Skin of body (tissue), 1 donor: ENCODE data around the gene NDUFA3. TPM values are rescaled to one million over a fixed set of nuclear protein-coding genes. Genes with fewer than 3 reads are reported as not detected.

ENCODE experiments used
- total RNA-seq: library from RNA; depleted of rRNA; stranded (reverse); fragments of >200 nt; gene quantifications from one replicate; pipeline ENCODE4 v1.2.3, GENCODE V29; 2014

Gene NDUFA3
- total RNA-seq, 1 donor from 2014 or later: 6.8 TPM

Other genes starting within 250 kb of the NDUFA3 start
- 16.1 TPM for gene MYADM, start 235.0 kb upstream of the NDUFA3 start, total RNA-seq
- 0.20 TPM for gene PRKCG, start 220.7 kb upstream of the NDUFA3 start, total RNA-seq
- not detected for gene CACNG7, start 193.6 kb upstream of the NDUFA3 start, total RNA-seq
- under 0.01 TPM for gene CACNG8, start 139.9 kb upstream of the NDUFA3 start, total RNA-seq
- 0.79 TPM for gene CACNG6, start 111.2 kb upstream of the NDUFA3 start, total RNA-seq
- 1.7 TPM for gene VSTM1, start 39.0 kb upstream of the NDUFA3 start, total RNA-seq
- 0.20 TPM for gene TARM1, start 21.5 kb upstream of the NDUFA3 start, total RNA-seq
- gene OSCAR, start 2.1 kb upstream of the NDUFA3 start, total RNA-seq: 1.4 TPM
- gene TFPT, start 12.8 kb downstream of the NDUFA3 start, total RNA-seq: 5.4 TPM
- gene PRPF31, start 12.9 kb downstream of the NDUFA3 start, total RNA-seq: 27.2 TPM
- 11.5 TPM for gene CNOT3, start 34.9 kb downstream of the NDUFA3 start, total RNA-seq
- gene LENG1, start 56.9 kb downstream of the NDUFA3 start, total RNA-seq: 3.6 TPM
- 1.8 TPM for gene TMC4, start 70.3 kb downstream of the NDUFA3 start, total RNA-seq
- 18.8 TPM for gene MBOAT7, start 86.7 kb downstream of the NDUFA3 start, total RNA-seq
- gene TSEN34, start 88.5 kb downstream of the NDUFA3 start, total RNA-seq: 24.4 TPM
- gene RPS9, start 98.0 kb downstream of the NDUFA3 start, total RNA-seq: 3,109 TPM
- gene LILRB3, start 120.2 kb downstream of the NDUFA3 start, total RNA-seq: 4.2 TPM
- gene LILRA6, start 139.9 kb downstream of the NDUFA3 start, total RNA-seq: 1.4 TPM
- 4.1 TPM for gene LILRB5, start 154.4 kb downstream of the NDUFA3 start, total RNA-seq
- gene LILRB2, start 178.3 kb downstream of the NDUFA3 start, total RNA-seq: 1.5 TPM
- gene LILRA5, start 210.3 kb downstream of the NDUFA3 start, total RNA-seq: 3.9 TPM
- gene LILRA4, start 236.3 kb downstream of the NDUFA3 start, total RNA-seq: not detected